Testis (tissue), 3 donors: ENCODE data around the gene LGI1. TPM values are rescaled to one million over a fixed set of nuclear protein-coding genes. Genes with fewer than 3 reads are reported as not detected.
A peak's percentile ranks its signal among the peaks of the same experiment; 100 is the strongest.

Source experiments
- DNase-seq: peaks from one replicate; pipeline ENCODE4 v3.0.0-alpha.2; 2019
- H3K27ac ChIP-seq, 2 donors: fragments of 200-600 bp; sonication (generic); one replicate each; pipeline ENCODE4 v1.5.1; 2019
- H3K27me3 ChIP-seq: fragments of 200-600 bp; sonication (generic); one replicate; pipeline ENCODE4 v1.5.1; 2019
- H3K36me3 ChIP-seq: fragments of 200-600 bp; sonication (generic); one replicate; pipeline ENCODE4 v1.5.1; 2017; ENCODE audit warnings: low read depth; ENCODE audit errors: missing control alignments
- H3K4me1 ChIP-seq: fragments of 200-600 bp; sonication (generic); one replicate; pipeline ENCODE4 v1.5.1; 2019
- H3K4me3 ChIP-seq, 2 donors: fragments of 200-600 bp; sonication (generic); one replicate each; pipeline ENCODE4 v1.5.1; 2017 to 2019
- H3K9me3 ChIP-seq: fragments of 200-600 bp; sonication (generic); one replicate; pipeline ENCODE4 v1.5.1; 2017
- POLR2A ChIP-seq: fragments of 450-650 bp; IDR thresholded peaks from one replicate; pipeline ENCODE4 v1.6.1; 2017; ENCODE audit warnings: antibody characterized with exemption, mild to moderate bottlenecking, moderate library complexity
- WGBS, 2 donors: methylation state at CpG; one replicate each; pipeline ENCODE4 v1.1.5; 2018; 5-methylcytosine and 5-hydroxymethylcytosine counted together
- intact Hi-C: fragments of 100-400 bp; cut with DNase I; formaldehyde crosslinking; loops from one replicate; pipeline ENCODE4 v1.15.1; 2023; ENCODE audit warnings: low total_unique reads
- polyA plus RNA-seq: library from polyadenylated mRNA; stranded (reverse); fragments of 350-450 nt; fragmentation: Illumina TruSeq; extraction: RNeasy Lipid Tissue Mini Kit (QIAGEN cat#74804); gene quantifications from one replicate; pipeline ENCODE4 v1.2.3, GENCODE V29; 2014; ENCODE audit warnings: low read depth, low replicate concordance; ENCODE audit not compliant: insufficient read depth
- total RNA-seq, 2 donors: library from RNA; depleted of rRNA; stranded (reverse); fragments of >200 nt; gene quantifications; one replicate each; pipeline ENCODE4 v1.2.3, GENCODE V29; 2016
- TF ChIP-seq, protein P1 (sequence below), 3 experiments: fragments of 450-650 bp in 2 of 3; fragments of 200-600 bp in 1 of 3; sonication (generic) in 1 of 3; IDR thresholded peaks; one replicate each; pipeline ENCODE4 v1.5.1; 2016 to 2019; ENCODE audit warnings: antibody characterized with exemption in 3 of 3, mild to moderate bottlenecking in 2 of 3, moderate library complexity in 1 of 3

LGI1 gene
- total and polyA plus RNA-seq, 3 donors from 2014 or later: 0.56 to 2.1 (median 1.0) TPM

DNA sequence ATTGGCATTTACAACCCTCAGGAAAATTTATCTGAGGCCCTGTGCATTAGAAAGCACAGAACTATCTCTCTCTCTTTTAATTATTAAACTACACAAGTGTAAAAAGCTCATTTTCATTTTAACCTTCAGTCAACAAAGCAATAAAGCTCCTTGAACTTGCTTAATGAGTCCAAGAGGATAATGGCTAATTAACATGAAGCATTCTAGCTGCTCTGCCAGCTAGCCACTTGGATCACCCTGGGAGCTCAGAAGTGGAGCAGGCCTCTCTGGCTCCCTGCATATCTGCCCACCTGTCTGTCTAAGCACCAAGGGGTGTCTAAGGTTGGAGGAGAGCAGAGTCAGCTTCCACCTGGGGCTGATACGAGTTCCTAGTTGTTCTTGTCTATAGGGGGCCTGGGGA lies 80.1 kb downstream of the LGI1 start:
- H3K4me1 ChIP-seq: peaks cover 6% of the 10 kb centered on the region
- no peaks in the 10 kb centered on the region for H3K36me3 ChIP-seq
- H3K4me3 ChIP-seq: no peak overlapping the region
- WGBS, 2 donors: 50 to 77% methylated on average over 1 of the region's 1 CpG
- intact Hi-C loops: no loop called here
- TF ChIP-seq, protein P1, sequence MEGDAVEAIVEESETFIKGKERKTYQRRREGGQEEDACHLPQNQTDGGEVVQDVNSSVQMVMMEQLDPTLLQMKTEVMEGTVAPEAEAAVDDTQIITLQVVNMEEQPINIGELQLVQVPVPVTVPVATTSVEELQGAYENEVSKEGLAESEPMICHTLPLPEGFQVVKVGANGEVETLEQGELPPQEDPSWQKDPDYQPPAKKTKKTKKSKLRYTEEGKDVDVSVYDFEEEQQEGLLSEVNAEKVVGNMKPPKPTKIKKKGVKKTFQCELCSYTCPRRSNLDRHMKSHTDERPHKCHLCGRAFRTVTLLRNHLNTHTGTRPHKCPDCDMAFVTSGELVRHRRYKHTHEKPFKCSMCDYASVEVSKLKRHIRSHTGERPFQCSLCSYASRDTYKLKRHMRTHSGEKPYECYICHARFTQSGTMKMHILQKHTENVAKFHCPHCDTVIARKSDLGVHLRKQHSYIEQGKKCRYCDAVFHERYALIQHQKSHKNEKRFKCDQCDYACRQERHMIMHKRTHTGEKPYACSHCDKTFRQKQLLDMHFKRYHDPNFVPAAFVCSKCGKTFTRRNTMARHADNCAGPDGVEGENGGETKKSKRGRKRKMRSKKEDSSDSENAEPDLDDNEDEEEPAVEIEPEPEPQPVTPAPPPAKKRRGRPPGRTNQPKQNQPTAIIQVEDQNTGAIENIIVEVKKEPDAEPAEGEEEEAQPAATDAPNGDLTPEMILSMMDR (IDR thresholded peaks at IDR 0.05): no peak
- TF ChIP-seq POLR2A: no peak
- no peaks in the 10 kb centered on the region for H3K27me3 ChIP-seq
- DNase-seq: no peak
- no peaks in the 10 kb centered on the region for H3K9me3 ChIP-seq
- peak overlapping the region in 1 of 2 donors; percentile 1 for H3K27ac ChIP-seq

DNA sequence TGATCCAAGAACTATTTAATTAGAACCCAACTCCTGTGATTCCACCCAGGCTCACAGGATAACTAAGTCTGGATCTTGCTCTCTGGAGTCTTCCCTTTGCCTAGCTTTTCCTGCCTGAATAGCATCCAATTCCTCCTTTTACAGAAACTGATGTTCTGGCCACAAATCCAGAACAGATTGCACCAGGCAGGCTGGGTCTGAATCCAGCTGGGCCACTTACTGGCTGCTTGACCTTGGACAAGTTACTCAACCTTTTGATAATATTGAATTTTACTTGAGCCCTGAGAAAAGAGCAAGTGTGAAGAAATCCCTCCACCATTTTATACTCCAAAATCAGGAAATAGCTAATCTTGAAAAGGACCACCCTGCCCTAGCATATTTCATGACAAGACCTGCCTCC lies 80.5 kb downstream of the LGI1 start:
- H3K9me3 ChIP-seq: no peaks in the 10 kb centered on the region
- peak; percentile 57 for DNase-seq
- no peaks in the 10 kb centered on the region for H3K27me3 ChIP-seq
- peak overlapping the region in 1 of 2 donors; percentile 1 for H3K27ac ChIP-seq
- intact Hi-C loops: no loop called here
- no peak for TF ChIP-seq POLR2A
- TF ChIP-seq, protein P1 (IDR thresholded peaks at IDR 0.05): no peak
- no peak overlapping the region for H3K4me3 ChIP-seq
- no peaks in the 10 kb centered on the region for H3K36me3 ChIP-seq
- H3K4me1 ChIP-seq: peaks cover 6% of the 10 kb centered on the region

DNA sequence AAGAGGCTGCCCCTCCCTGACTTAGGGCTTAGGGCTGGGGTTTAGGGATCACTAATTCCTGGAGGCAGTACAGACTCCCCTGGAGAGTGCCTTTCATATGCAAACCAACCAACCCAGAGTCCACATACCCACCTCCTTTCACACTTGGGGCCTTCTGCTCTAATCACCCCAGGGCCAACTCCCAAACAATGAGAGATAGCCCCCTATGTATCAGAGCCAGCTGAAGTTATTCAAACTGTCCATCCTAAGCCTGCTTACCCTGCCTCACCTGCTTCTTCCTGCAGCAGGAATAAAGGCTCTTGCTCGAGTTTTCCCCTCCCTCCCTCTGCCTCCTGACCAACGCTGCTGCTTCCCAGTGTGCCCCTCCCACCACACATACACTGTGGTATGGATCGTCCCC lies 84.2 kb downstream of the LGI1 start:
- H3K36me3 ChIP-seq: no peaks in the 10 kb centered on the region
- H3K27ac ChIP-seq: no peak overlapping the region
- TF ChIP-seq, protein P1 (IDR thresholded peaks at IDR 0.05): no peak
- TF ChIP-seq POLR2A: no peak
- H3K9me3 ChIP-seq: no peaks in the 10 kb centered on the region
- H3K27me3 ChIP-seq: no peaks in the 10 kb centered on the region
- 55 to 67% methylated on average over 3 of the region's 3 CpGs for WGBS, 2 donors
- intact Hi-C loops: no loop called here
- no peak for DNase-seq
- no peak overlapping the region for H3K4me3 ChIP-seq
- H3K4me1 ChIP-seq: peaks cover 6% of the 10 kb centered on the region

DNA sequence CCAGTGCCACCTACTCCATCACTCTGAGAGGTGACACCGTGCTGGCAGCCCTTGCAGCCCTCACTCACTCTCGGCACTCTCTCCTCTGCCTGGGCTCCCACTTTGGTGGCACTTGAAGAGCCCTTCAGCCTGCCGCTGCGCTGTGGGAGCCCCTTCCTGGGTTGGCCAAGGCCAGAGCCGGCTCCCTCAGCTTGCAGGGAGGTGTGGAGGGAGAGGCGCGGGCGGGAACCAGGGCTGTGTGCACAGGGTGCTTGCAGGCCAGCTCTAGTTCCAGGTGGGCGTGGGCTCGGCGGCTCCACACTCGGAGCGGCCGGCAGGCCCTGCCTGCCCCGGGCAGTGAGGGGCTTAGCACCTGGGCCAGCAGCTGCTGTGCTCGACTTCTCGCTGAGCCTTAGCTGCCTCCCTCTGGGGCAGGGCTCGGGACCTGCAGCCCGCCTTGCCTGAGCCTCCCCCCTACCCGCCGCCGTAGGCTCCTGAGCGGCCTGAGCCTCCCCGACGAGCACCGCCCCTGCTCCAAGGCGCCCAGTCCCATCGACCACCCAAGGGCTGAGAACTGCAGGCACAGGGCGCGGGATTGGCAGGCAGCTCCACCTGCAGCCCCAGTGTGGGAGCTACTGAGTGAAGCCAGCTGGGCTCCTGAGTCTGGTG lies 87.4 kb downstream of the LGI1 start:
- H3K36me3 ChIP-seq: no peaks in the 10 kb centered on the region
- WGBS, 2 donors: 72 to 75% methylated on average over 16 to 23 of the region's 30 CpGs
- intact Hi-C loops: no loop called here
- no peak overlapping the region for H3K27ac ChIP-seq
- no peaks in the 10 kb centered on the region for H3K9me3 ChIP-seq
- no peak for DNase-seq
- H3K4me3 ChIP-seq: peak overlapping the region; percentile 12 to 15
- TF ChIP-seq POLR2A: no peak
- TF ChIP-seq, protein P1 (IDR thresholded peaks at IDR 0.05): no peak
- H3K4me1 ChIP-seq: no peaks in the 10 kb centered on the region
- no peaks in the 10 kb centered on the region for H3K27me3 ChIP-seq

Other genes with a start within 250 kb of the LGI1 start
- gene FFAR4, start 191.3 kb upstream of the LGI1 start, total RNA-seq: under 1 TPM; 0.12 to 0.55 TPM
- 1.3 TPM for gene FFAR4, start 191.3 kb upstream of the LGI1 start, polyA plus RNA-seq
- 1 to 10 TPM; 6.8 to 7.1 TPM for gene RBP4, start 156.7 kb upstream of the LGI1 start, total RNA-seq
- gene RBP4, start 156.7 kb upstream of the LGI1 start, polyA plus RNA-seq: 7.8 TPM
- gene PDE6C, start 145.4 kb upstream of the LGI1 start, total RNA-seq: not detected
- gene PDE6C, start 145.4 kb upstream of the LGI1 start, polyA plus RNA-seq: 0.09 TPM
- gene FRA10AC1, start 55.3 kb upstream of the LGI1 start, total RNA-seq: 10 to 100 TPM; 30.5 to 46.9 TPM
- gene FRA10AC1, start 55.3 kb upstream of the LGI1 start, polyA plus RNA-seq: 14.8 TPM
- gene SLC35G1, start 136.0 kb downstream of the LGI1 start, total RNA-seq: 1 to 10 TPM; 8.8 to 9.8 TPM
- gene SLC35G1, start 136.0 kb downstream of the LGI1 start, polyA plus RNA-seq: 13.9 TPM
- gene PLCE1, start 236.0 kb downstream of the LGI1 start, total RNA-seq: 1 to 10 TPM; 6.7 to 8.2 TPM
- 4.2 TPM for gene PLCE1, start 236.0 kb downstream of the LGI1 start, polyA plus RNA-seq